ENCODE data around the gene COL4A2. TPM values are rescaled to one million over a fixed set of nuclear protein-coding genes. Genes with fewer than 3 reads are reported as not detected.

Gene COL4A2
- total RNA-seq, 4 donors from 2014 or later: 75.1 to 322 (median 115) TPM

- 94 to 100% methylated on average over 2 to 3 of the region's 3 CpGs for WGBS, 2 donors (ENCODE audit: low coverage in 1 of 2)
- TF ChIP-seq EP300 (IDR thresholded peaks at IDR 0.05; ENCODE audit: low read depth): no peak
- no peak for TF ChIP-seq POLR2AphosphoS5 (IDR thresholded peaks at IDR 0.05)
- TF ChIP-seq CTCF (IDR thresholded peaks at IDR 0.05): no peak
- TF ChIP-seq POLR2A (IDR thresholded peaks at IDR 0.05): no peak
- intact Hi-C loops (cut with DNase I; ENCODE audit: low total_unique reads): no loop called here
- Histone ChIP-seq H3K36me3 (no peaks in the 10 kb centered on the region), H3K4me3 (no peak overlapping the region), H3K9me3 (no peaks in the 10 kb centered on the region), H3K4me1 (peaks cover 4 to 17% (median 8%) of the 10 kb centered on the region in 4 donors), H3K27ac (peak overlapping the region; percentile 35 to 84 (median 81)), H3K27me3 (no peaks in the 10 kb centered on the region)
- in situ Hi-C loops (cut with MboI; ENCODE audit: low pct_ligation_motif_present in 1 of 4, low pct_unique_long_range_greater_than_20kb in 1 of 4, low sequenced_read_pairs in 3 of 4): no loop called here
- no peak for DNase-seq
Observed at GRCh38 chr13:110366733-110367132, 59.6 kb downstream of the COL4A2 start.

- Histone ChIP-seq H3K4me1 (peaks cover 0 to 22% (median 7%) of the 10 kb centered on the region in 4 donors), H3K36me3 (no peaks in the 10 kb centered on the region), H3K4me3 (no peak overlapping the region), H3K9me3 (no peaks in the 10 kb centered on the region), H3K27ac (peak overlapping the region in 3 of 4 donors; percentile 23 to 84 (median 80)), H3K27me3 (no peaks in the 10 kb centered on the region)
- in situ Hi-C loops (cut with MboI; ENCODE audit: low pct_ligation_motif_present in 1 of 4, low pct_unique_long_range_greater_than_20kb in 1 of 4, low sequenced_read_pairs in 3 of 4) (no loop called here), intact Hi-C loops (cut with DNase I; ENCODE audit: low total_unique reads) (no loop called here)
- DNase-seq: no peak
- 40 to 52% methylated on average over 1 to 4 of the region's 4 CpGs for WGBS, 2 donors (ENCODE audit: low coverage in 1 of 2)
- TF ChIP-seq EP300 (IDR thresholded peaks at IDR 0.05; ENCODE audit: low read depth) (no peak), POLR2A (IDR thresholded peaks at IDR 0.05) (no peak), CTCF (IDR thresholded peaks at IDR 0.05) (no peak), POLR2AphosphoS5 (IDR thresholded peaks at IDR 0.05) (no peak)
Observed at GRCh38 chr13:110367620-110368019, 60.5 kb downstream of the COL4A2 start.

GRCh38 chr13:110368408-110368807, 61.3 kb downstream of the COL4A2 start:
- H3K36me3 ChIP-seq: no peaks in the 10 kb centered on the region
- no peak overlapping the region for H3K4me3 ChIP-seq
- no peak for DNase-seq
- H3K27ac ChIP-seq: peak overlapping the region in 3 of 4 donors; percentile 23 to 80 (median 30)
- H3K27me3 ChIP-seq: no peaks in the 10 kb centered on the region
- in situ Hi-C loops (cut with MboI; ENCODE audit: low pct_ligation_motif_present in 1 of 4, low pct_unique_long_range_greater_than_20kb in 1 of 4, low sequenced_read_pairs in 3 of 4) (no loop called here), intact Hi-C loops (cut with DNase I; ENCODE audit: low total_unique reads) (no loop called here)
- H3K4me1 ChIP-seq: peaks cover 0 to 21% (median 4%) of the 10 kb centered on the region in 4 donors
- no peaks in the 10 kb centered on the region for H3K9me3 ChIP-seq
- TF ChIP-seq POLR2A (IDR thresholded peaks at IDR 0.05) (no peak), POLR2AphosphoS5 (IDR thresholded peaks at IDR 0.05) (no peak)
- WGBS, 2 donors (ENCODE audit: low coverage in 1 of 2): 81 to 100% methylated on average over 2 of the region's 2 CpGs

- Histone ChIP-seq H3K4me1 (peaks cover 0 to 29% (median 3%) of the 10 kb centered on the region in 4 donors), H3K9me3 (no peaks in the 10 kb centered on the region), H3K27ac (no peak overlapping the region), H3K36me3 (no peaks in the 10 kb centered on the region), H3K4me3 (no peak overlapping the region), H3K27me3 (no peaks in the 10 kb centered on the region)
- TF ChIP-seq POLR2AphosphoS5 (IDR thresholded peaks at IDR 0.05): no peak
- TF ChIP-seq POLR2A (IDR thresholded peaks at IDR 0.05): no peak
- no peak for TF ChIP-seq CTCF (IDR thresholded peaks at IDR 0.05)
- TF ChIP-seq EP300 (IDR thresholded peaks at IDR 0.05; ENCODE audit: low read depth): no peak
- WGBS, 2 donors (ENCODE audit: low coverage in 1 of 2): 89 to 96% methylated on average over 3 to 5 of the region's 5 CpGs
- no peak for DNase-seq
- intact Hi-C loops (cut with DNase I; ENCODE audit: low total_unique reads): no loop called here
- in situ Hi-C loops (cut with MboI; ENCODE audit: low pct_ligation_motif_present in 1 of 4, low pct_unique_long_range_greater_than_20kb in 1 of 4, low sequenced_read_pairs in 3 of 4): no loop called here
Observed at GRCh38 chr13:110369400-110369799, 62.3 kb downstream of the COL4A2 start.

All from transverse colon (tissue), 4 donors.